ENCODE measurements around the gene TMOD2.

TMOD2 gene

GRCh38 chr15:51750792-51751696, at the start of gene TMOD2:
TSS of gene TMOD2 (plus strand) at chr15:51751597. CDS start at chr15:51766442, 14,845 bp downstream.
- Histone ChIP-seq H3K4me3 (ENCODE audit: low read depth, low read length) (peak within 1 kb of the TSS; percentile 89), H3K27me3 (ENCODE audit: control insufficient read depth, insufficient read depth, low read length) (peaks cover 46% of the 10 kb centered on the region), H3K36me3 (ENCODE audit: control insufficient read depth, insufficient read depth, low read length) (no peaks in the 10 kb centered on the region), H3K9me3 (ENCODE audit: control insufficient read depth, insufficient read depth, low read length) (no peaks in the 10 kb centered on the region), H3K9ac (ENCODE audit: low read depth, low read length) (peak within 1 kb of the TSS; percentile 14), H3K4me1 (ENCODE audit: control insufficient read depth, insufficient read depth, low read length) (peaks cover 3% of the 10 kb centered on the region)

GRCh38 chr15:51702710-51703109, 48.7 kb upstream of the TMOD2 start:
- H3K4me3 ChIP-seq (ENCODE audit: low read depth, low read length), result no peak overlapping the region
- H3K36me3 ChIP-seq (ENCODE audit: control insufficient read depth, insufficient read depth, low read length), result peaks cover 8% of the 10 kb centered on the region
- no peaks in the 10 kb centered on the region for H3K27me3 ChIP-seq (ENCODE audit: control insufficient read depth, insufficient read depth, low read length)
- H3K4me1 ChIP-seq (ENCODE audit: control insufficient read depth, insufficient read depth, low read length), result no peaks in the 10 kb centered on the region
- H3K9ac ChIP-seq (ENCODE audit: low read depth, low read length), result no peak overlapping the region
- no peaks in the 10 kb centered on the region for H3K9me3 ChIP-seq (ENCODE audit: control insufficient read depth, insufficient read depth, low read length)

GRCh38 chr15:51706291-51706690, 45.1 kb upstream of the TMOD2 start:
- H3K27me3 ChIP-seq (ENCODE audit: control insufficient read depth, insufficient read depth, low read length), result no peaks in the 10 kb centered on the region
- H3K9ac ChIP-seq (ENCODE audit: low read depth, low read length), result no peak overlapping the region
- H3K4me3 ChIP-seq (ENCODE audit: low read depth, low read length), result no peak overlapping the region
- no peaks in the 10 kb centered on the region for H3K9me3 ChIP-seq (ENCODE audit: control insufficient read depth, insufficient read depth, low read length)
- H3K4me1 ChIP-seq (ENCODE audit: control insufficient read depth, insufficient read depth, low read length), result no peaks in the 10 kb centered on the region
- no peaks in the 10 kb centered on the region for H3K36me3 ChIP-seq (ENCODE audit: control insufficient read depth, insufficient read depth, low read length)

GRCh38 chr15:51706926-51707608, 44.3 kb upstream of the TMOD2 start:
- no peaks in the 10 kb centered on the region for H3K9me3 ChIP-seq (ENCODE audit: control insufficient read depth, insufficient read depth, low read length)
- no peaks in the 10 kb centered on the region for H3K4me1 ChIP-seq (ENCODE audit: control insufficient read depth, insufficient read depth, low read length)
- no peak overlapping the region for H3K9ac ChIP-seq (ENCODE audit: low read depth, low read length)
- H3K27me3 ChIP-seq (ENCODE audit: control insufficient read depth, insufficient read depth, low read length), result no peaks in the 10 kb centered on the region
- H3K4me3 ChIP-seq (ENCODE audit: low read depth, low read length), result no peak overlapping the region
- H3K36me3 ChIP-seq (ENCODE audit: control insufficient read depth, insufficient read depth, low read length), result no peaks in the 10 kb centered on the region

GRCh38 chr15:51708013-51708412, 43.4 kb upstream of the TMOD2 start:
- Histone ChIP-seq H3K4me3 (ENCODE audit: low read depth, low read length) (no peak overlapping the region), H3K9me3 (ENCODE audit: control insufficient read depth, insufficient read depth, low read length) (no peaks in the 10 kb centered on the region), H3K4me1 (ENCODE audit: control insufficient read depth, insufficient read depth, low read length) (no peaks in the 10 kb centered on the region), H3K9ac (ENCODE audit: low read depth, low read length) (no peak overlapping the region), H3K27me3 (ENCODE audit: control insufficient read depth, insufficient read depth, low read length) (no peaks in the 10 kb centered on the region), H3K36me3 (ENCODE audit: control insufficient read depth, insufficient read depth, low read length) (no peaks in the 10 kb centered on the region)

GRCh38 chr15:51709031-51709430, 42.4 kb upstream of the TMOD2 start:
- H3K4me1 ChIP-seq (ENCODE audit: control insufficient read depth, insufficient read depth, low read length), result no peaks in the 10 kb centered on the region
- H3K9me3 ChIP-seq (ENCODE audit: control insufficient read depth, insufficient read depth, low read length), result no peaks in the 10 kb centered on the region
- no peaks in the 10 kb centered on the region for H3K36me3 ChIP-seq (ENCODE audit: control insufficient read depth, insufficient read depth, low read length)
- H3K4me3 ChIP-seq (ENCODE audit: low read depth, low read length), result no peak overlapping the region
- H3K9ac ChIP-seq (ENCODE audit: low read depth, low read length), result no peak overlapping the region
- H3K27me3 ChIP-seq (ENCODE audit: control insufficient read depth, insufficient read depth, low read length), result no peaks in the 10 kb centered on the region

GRCh38 chr15:51714162-51714561, 37.2 kb upstream of the TMOD2 start:
- Histone ChIP-seq H3K4me1 (ENCODE audit: control insufficient read depth, insufficient read depth, low read length) (no peaks in the 10 kb centered on the region), H3K36me3 (ENCODE audit: control insufficient read depth, insufficient read depth, low read length) (no peaks in the 10 kb centered on the region), H3K9ac (ENCODE audit: low read depth, low read length) (no peak overlapping the region), H3K27me3 (ENCODE audit: control insufficient read depth, insufficient read depth, low read length) (no peaks in the 10 kb centered on the region), H3K4me3 (ENCODE audit: low read depth, low read length) (no peak overlapping the region), H3K9me3 (ENCODE audit: control insufficient read depth, insufficient read depth, low read length) (no peaks in the 10 kb centered on the region)

- H3K9ac ChIP-seq (ENCODE audit: low read depth, low read length), result no peak overlapping the region
- H3K9me3 ChIP-seq (ENCODE audit: control insufficient read depth, insufficient read depth, low read length), result no peaks in the 10 kb centered on the region
- no peaks in the 10 kb centered on the region for H3K27me3 ChIP-seq (ENCODE audit: control insufficient read depth, insufficient read depth, low read length)
- H3K4me3 ChIP-seq (ENCODE audit: low read depth, low read length), result no peak overlapping the region
- no peaks in the 10 kb centered on the region for H3K4me1 ChIP-seq (ENCODE audit: control insufficient read depth, insufficient read depth, low read length)
- H3K36me3 ChIP-seq (ENCODE audit: control insufficient read depth, insufficient read depth, low read length), result no peaks in the 10 kb centered on the region
Measured at GRCh38 chr15:51714911-51715310, 36.5 kb upstream of the TMOD2 start.

GRCh38 chr15:51718219-51718618, 33.2 kb upstream of the TMOD2 start:
- Histone ChIP-seq H3K9me3 (ENCODE audit: control insufficient read depth, insufficient read depth, low read length) (no peaks in the 10 kb centered on the region), H3K9ac (ENCODE audit: low read depth, low read length) (no peak overlapping the region), H3K4me3 (ENCODE audit: low read depth, low read length) (no peak overlapping the region), H3K4me1 (ENCODE audit: control insufficient read depth, insufficient read depth, low read length) (no peaks in the 10 kb centered on the region), H3K27me3 (ENCODE audit: control insufficient read depth, insufficient read depth, low read length) (no peaks in the 10 kb centered on the region), H3K36me3 (ENCODE audit: control insufficient read depth, insufficient read depth, low read length) (no peaks in the 10 kb centered on the region)

- no peaks in the 10 kb centered on the region for H3K9me3 ChIP-seq (ENCODE audit: control insufficient read depth, insufficient read depth, low read length)
- H3K4me1 ChIP-seq (ENCODE audit: control insufficient read depth, insufficient read depth, low read length), result no peaks in the 10 kb centered on the region
- H3K36me3 ChIP-seq (ENCODE audit: control insufficient read depth, insufficient read depth, low read length), result no peaks in the 10 kb centered on the region
- no peak overlapping the region for H3K9ac ChIP-seq (ENCODE audit: low read depth, low read length)
- no peaks in the 10 kb centered on the region for H3K27me3 ChIP-seq (ENCODE audit: control insufficient read depth, insufficient read depth, low read length)
- no peak overlapping the region for H3K4me3 ChIP-seq (ENCODE audit: low read depth, low read length)
Measured at GRCh38 chr15:51718746-51719145, 32.7 kb upstream of the TMOD2 start.

- H3K36me3 ChIP-seq (ENCODE audit: control insufficient read depth, insufficient read depth, low read length), result no peaks in the 10 kb centered on the region
Measured at GRCh38 chr15:51720201-51720995, 31.0 kb upstream of the TMOD2 start.

More at GRCh38 chr15:51720201-51720995, 31.0 kb upstream of the TMOD2 start:
- no peaks in the 10 kb centered on the region for H3K9me3 ChIP-seq (ENCODE audit: control insufficient read depth, insufficient read depth, low read length)
- H3K27me3 ChIP-seq (ENCODE audit: control insufficient read depth, insufficient read depth, low read length), result no peaks in the 10 kb centered on the region
- no peak overlapping the region for H3K4me3 ChIP-seq (ENCODE audit: low read depth, low read length)
- no peaks in the 10 kb centered on the region for H3K4me1 ChIP-seq (ENCODE audit: control insufficient read depth, insufficient read depth, low read length)
- no peak overlapping the region for H3K9ac ChIP-seq (ENCODE audit: low read depth, low read length)
